Fibroblast of the aortic adventitia (primary cell): ENCODE measurements around the gene MFAP3L. TPM values are rescaled to one million over a fixed set of nuclear protein-coding genes. Genes with fewer than 3 reads are reported as not detected.

Experiments
- DNase-seq: peaks from one replicate; pipeline ENCODE4 v3.0.0-alpha.2; 2010; ENCODE audit warnings: low read depth
- H3K4me3 ChIP-seq: 2 replicates; pipeline ENCODE4 v1.5.1; 2011; ENCODE audit warnings: low read depth, mild to moderate bottlenecking, control low read depth, low read length, moderate library complexity
- total RNA-seq: library from RNA; depleted of rRNA; stranded (reverse); fragments of >200 nt; gene quantifications from 2 replicates; pipeline ENCODE4 v1.2.3, GENCODE V29; 2012; ENCODE audit warnings: low replicate concordance
- TF ChIP-seq, protein P1 (sequence below): IDR thresholded peaks from 2 replicates; pipeline ENCODE4 v1.5.1; 2011; ENCODE audit warnings: mild to moderate bottlenecking, low read length, control low read depth, inconsistent platforms; ENCODE audit not compliant: insufficient read depth

The MFAP3L gene
- total RNA-seq: 0.82 and 3.3 TPM in 2 replicates

DNA sequence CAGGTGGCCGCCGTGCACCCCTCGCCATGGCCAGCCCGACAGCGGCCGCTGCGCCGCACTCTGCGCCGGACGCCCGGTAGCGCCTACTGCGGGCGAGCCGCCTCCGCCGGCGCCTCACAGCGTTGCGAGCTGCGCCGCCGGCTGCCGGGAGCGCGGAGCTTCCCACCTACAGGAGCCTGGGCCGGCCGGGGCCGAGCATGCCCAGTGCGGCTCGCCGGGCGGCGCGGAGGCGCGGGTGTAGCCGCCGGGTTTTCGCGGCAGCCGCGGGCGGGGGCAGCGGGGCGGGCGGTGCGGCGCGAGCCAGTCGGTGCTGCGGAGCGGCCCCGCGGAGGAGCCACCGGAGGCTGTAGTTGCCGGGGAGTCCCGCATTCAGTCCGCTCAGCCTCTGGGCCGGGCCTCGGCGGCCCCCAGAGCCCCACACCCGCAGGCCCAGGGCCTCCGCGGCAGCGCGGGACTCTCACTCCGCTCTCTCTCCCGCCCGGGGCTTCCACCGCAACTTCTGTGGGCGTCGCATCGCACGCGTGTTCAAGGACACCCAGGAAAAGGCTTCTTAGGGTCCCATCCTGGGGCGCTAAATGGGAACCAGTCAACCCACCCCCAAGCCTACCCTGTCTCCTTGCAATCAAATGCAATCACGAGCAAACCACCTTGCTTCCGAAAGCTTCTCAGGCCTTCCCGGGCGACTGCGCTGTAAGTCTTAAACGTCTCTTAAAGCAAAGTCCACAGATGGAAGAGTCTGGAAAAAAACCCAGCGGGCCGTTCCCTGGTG, at the start of gene MFAP3L:
TSS of gene MFAP3L (minus strand) at position 143 of the 769 bp plus-strand sequence. CDS start 20,518 bp downstream, outside the sequence.
- TF ChIP-seq, protein P1, sequence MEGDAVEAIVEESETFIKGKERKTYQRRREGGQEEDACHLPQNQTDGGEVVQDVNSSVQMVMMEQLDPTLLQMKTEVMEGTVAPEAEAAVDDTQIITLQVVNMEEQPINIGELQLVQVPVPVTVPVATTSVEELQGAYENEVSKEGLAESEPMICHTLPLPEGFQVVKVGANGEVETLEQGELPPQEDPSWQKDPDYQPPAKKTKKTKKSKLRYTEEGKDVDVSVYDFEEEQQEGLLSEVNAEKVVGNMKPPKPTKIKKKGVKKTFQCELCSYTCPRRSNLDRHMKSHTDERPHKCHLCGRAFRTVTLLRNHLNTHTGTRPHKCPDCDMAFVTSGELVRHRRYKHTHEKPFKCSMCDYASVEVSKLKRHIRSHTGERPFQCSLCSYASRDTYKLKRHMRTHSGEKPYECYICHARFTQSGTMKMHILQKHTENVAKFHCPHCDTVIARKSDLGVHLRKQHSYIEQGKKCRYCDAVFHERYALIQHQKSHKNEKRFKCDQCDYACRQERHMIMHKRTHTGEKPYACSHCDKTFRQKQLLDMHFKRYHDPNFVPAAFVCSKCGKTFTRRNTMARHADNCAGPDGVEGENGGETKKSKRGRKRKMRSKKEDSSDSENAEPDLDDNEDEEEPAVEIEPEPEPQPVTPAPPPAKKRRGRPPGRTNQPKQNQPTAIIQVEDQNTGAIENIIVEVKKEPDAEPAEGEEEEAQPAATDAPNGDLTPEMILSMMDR: no peak
- DNase-seq: peak; percentile 83
- peak within 1 kb of the TSS; percentile 90 for H3K4me3 ChIP-seq

DNA sequence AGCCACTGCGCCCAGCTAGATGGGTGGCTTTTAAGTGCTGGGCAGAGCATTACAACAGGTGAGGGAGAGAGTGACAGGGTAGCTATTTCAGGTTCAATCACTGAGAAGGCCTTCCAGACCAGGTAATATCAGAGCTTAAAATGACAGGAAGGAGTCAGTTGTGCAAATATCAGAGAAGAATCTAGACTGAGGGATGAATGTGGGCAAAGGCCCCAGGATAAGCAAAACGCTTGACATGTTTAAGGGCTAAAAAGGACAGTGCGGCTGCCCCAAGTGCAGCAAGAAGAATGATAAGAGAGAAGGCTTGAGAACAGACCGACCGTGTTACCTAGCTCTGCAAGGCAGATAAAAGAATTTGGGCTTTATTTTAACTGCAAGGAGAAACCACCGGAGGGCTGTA, 45.0 kb upstream of the MFAP3L start:
- TF ChIP-seq, protein P1: no peak
- no peak for DNase-seq
- H3K4me3 ChIP-seq: no peak overlapping the region

DNA sequence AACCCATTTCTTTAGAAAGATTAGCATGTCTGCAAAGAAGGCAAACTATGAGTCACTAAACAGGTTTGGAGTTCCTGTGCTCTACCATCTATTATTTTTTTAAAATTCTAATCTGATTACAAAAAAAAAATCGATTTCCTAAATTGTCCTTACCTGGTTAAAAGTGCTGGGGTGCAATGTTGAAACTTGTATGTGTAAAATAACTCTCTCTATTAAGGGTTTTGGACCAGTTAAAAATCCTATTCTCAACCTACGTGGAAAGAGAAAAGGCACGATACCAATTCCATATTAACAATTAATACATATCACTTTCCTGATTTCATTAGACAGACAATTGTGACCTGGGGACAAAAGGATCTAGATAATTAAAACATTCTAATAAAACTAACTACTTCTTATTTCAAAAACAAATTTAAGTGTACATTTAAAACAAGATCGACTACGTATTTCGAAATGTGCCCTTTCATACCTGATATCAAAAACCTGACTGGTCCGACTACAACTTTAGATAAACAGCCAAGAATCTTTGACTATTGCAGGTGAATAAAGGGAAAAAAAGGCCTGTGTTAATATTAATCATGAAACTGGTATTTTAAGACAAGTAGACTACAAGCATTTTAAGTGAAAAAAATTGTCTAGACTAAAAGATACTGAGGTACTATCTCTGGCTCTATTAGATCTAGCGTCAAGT, 42.4 kb upstream of the MFAP3L start:
- DNase-seq: no peak
- TF ChIP-seq, protein P1: no peak
- no peak overlapping the region for H3K4me3 ChIP-seq

DNA sequence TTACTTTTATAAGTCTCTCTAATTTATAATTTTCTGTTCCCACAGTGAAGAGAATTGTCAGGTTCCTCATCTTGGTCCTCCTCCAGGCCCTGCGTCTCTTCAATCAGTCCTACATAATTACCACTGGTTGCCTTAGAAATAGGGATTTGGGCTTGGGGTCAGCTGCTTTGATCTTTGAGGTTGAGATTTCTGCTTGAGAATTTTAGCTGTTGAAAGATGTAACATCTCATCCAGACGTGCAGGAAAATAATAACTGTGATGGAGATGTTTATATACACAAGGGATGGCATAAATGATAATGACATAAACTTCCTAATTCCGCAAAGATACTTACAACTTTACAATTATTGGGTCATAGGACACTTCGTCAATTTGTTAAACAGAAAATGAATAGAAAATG, 33.2 kb upstream of the MFAP3L start:
- no peak for DNase-seq
- TF ChIP-seq, protein P1: no peak
- H3K4me3 ChIP-seq: no peak overlapping the region

DNA sequence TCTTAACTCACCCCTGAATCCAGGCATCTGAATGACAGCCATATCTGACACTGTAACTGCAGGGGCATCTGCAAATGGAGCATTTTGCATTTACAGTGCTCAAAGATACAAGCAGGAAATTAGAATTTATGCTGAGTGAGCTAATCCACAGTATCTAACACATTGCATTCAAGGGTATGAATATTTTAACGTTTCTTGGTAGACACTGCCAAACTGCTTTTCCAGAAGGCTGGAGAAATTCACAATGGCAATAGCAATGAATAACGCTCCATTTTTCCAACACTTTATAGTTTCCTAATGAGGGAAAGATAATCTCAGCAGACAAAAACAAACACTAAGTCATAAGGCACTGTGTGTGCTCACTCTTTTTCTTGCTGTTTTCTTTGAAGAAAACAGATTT, 32.6 kb upstream of the MFAP3L start:
- no peak for DNase-seq
- TF ChIP-seq, protein P1: no peak
- no peak overlapping the region for H3K4me3 ChIP-seq

DNA sequence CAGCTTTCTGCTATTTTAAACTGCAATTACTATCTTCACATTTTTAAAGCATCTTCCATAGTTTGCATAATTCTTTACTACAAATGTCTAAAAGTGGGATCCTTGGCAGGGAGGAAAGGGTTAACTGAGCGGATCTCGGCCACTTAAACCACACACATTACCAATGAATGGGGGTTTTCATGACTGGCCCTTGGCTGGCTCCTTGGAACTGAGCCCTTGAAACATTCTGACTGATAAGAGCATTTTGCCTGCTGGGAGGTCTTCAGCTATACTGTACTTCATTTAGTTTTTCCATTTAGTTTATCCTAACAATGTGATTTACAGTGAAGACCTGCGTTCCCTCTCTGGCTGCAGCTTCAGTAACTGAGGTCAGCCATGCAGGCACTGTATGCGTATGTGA, 31.7 kb upstream of the MFAP3L start:
- DNase-seq: no peak
- TF ChIP-seq, protein P1: no peak
- no peak overlapping the region for H3K4me3 ChIP-seq
